Left ventricle myocardium inferior (tissue), 1 donor: ENCODE results near the gene SEC14L1. TPM values are rescaled to one million over a fixed set of nuclear protein-coding genes. Genes with fewer than 3 reads are reported as not detected.
A peak's percentile ranks its signal among the peaks of the same experiment; 100 is the strongest.

Experiments
- DNase-seq: peaks from one replicate; pipeline ENCODE4 v3.0.0-alpha.2; 2020
- H3K27ac ChIP-seq: fragments of 200-600 bp; replicated peaks from 2 replicates; pipeline ENCODE4 v1.8.0; 2021
- H3K27me3 ChIP-seq: fragments of 200-600 bp; 2 replicates; pipeline ENCODE4 v1.8.0; 2021; ENCODE audit warnings: low read depth
- H3K36me3 ChIP-seq: fragments of 200-600 bp; 2 replicates; pipeline ENCODE4 v1.8.0; 2021
- H3K4me1 ChIP-seq: fragments of 200-600 bp; 2 replicates; pipeline ENCODE4 v1.8.0; 2021
- H3K4me3 ChIP-seq: fragments of 200-600 bp; 2 replicates; pipeline ENCODE4 v1.8.0; 2021; ENCODE audit warnings: mild to moderate bottlenecking, moderate library complexity
- H3K9me3 ChIP-seq: fragments of 200-600 bp; replicated peaks from 2 replicates; pipeline ENCODE4 v1.8.0; 2021
- intact Hi-C: fragments of 100-400 bp; cut with micrococcal nuclease; formaldehyde crosslinking; loops from one replicate; pipeline ENCODE4 v1.11.0; 2022
- total RNA-seq: library from RNA; stranded (reverse); fragmentation: NEBNext Ultra II Directional; extraction: Animal tissue kit (Norgen Biotek cat#: 25700); gene quantifications from one replicate; pipeline ENCODE4 v1.2.1, GENCODE V29; 2021
- TF ChIP-seq, protein P1 (sequence below): fragments of 200-600 bp; IDR thresholded peaks from 2 replicates; pipeline ENCODE4 v1.8.0; 2021; ENCODE audit warnings: antibody characterized with exemption, mild to moderate bottlenecking, borderline replicate concordance
- donor health status: DM: no; HTN: yes; CAD: no; lungs with severe emphysema.

Gene SEC14L1
- total RNA-seq, 1 donor from 2014 or later: 55.5 TPM

- no peaks in the 10 kb centered on the region for H3K9me3 ChIP-seq
- peak overlapping the region; percentile 58 for H3K27ac ChIP-seq
- DNase-seq: no peak
- intact Hi-C loops: no loop called here
- no peaks in the 10 kb centered on the region for H3K27me3 ChIP-seq
- H3K4me3 ChIP-seq: no peak overlapping the region
- TF ChIP-seq, protein P1, sequence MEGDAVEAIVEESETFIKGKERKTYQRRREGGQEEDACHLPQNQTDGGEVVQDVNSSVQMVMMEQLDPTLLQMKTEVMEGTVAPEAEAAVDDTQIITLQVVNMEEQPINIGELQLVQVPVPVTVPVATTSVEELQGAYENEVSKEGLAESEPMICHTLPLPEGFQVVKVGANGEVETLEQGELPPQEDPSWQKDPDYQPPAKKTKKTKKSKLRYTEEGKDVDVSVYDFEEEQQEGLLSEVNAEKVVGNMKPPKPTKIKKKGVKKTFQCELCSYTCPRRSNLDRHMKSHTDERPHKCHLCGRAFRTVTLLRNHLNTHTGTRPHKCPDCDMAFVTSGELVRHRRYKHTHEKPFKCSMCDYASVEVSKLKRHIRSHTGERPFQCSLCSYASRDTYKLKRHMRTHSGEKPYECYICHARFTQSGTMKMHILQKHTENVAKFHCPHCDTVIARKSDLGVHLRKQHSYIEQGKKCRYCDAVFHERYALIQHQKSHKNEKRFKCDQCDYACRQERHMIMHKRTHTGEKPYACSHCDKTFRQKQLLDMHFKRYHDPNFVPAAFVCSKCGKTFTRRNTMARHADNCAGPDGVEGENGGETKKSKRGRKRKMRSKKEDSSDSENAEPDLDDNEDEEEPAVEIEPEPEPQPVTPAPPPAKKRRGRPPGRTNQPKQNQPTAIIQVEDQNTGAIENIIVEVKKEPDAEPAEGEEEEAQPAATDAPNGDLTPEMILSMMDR: no peak
- H3K36me3 ChIP-seq: no peaks in the 10 kb centered on the region
- peaks cover 29% of the 10 kb centered on the region for H3K4me1 ChIP-seq
Measured at GRCh38 chr17:77228241-77228752, 87.5 kb downstream of the SEC14L1 start.

- DNase-seq: no peak
Measured at GRCh38 chr17:77228816-77229215, 88.0 kb downstream of the SEC14L1 start.

DNA sequence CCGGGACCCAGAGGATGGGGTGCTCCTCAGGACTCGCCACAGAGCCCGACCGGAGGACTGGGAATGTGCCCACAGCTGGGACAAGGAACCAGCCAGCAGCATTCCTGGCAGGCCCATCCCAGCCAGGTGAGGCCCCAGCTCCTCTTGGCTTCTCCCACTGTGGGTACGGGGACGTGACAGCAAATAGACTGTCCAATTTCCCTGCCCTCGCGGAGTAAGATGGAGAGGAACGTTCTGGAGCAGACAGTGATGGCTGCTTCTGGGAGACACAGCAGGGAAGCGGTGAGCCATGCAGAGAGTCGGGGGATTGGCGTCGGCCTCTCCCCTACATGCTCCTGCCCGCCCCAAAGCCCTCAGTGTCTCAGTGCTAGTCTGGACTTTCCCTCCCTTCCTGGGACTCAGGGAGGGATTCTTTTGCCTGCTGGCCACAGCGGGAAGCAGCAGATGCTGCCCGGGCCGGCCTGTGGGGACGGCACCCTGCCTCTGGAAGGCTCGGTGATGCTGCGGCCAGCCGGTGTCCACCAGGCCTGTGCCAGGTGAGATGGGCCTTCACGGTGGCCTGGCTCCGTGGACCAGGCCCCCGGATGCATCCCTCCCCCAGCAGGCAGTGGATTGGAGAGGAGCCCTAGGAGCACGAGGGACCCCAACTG, 89.1 kb downstream of the SEC14L1 start:
- DNase-seq: no peak
- TF ChIP-seq, protein P1: no peak
- intact Hi-C loops: no loop called here

More at GRCh38 chr17:77228816-77229215, 88.0 kb downstream of the SEC14L1 start:
- intact Hi-C loops: no loop called here
- TF ChIP-seq, protein P1: no peak
- Histone ChIP-seq H3K9me3 (no peaks in the 10 kb centered on the region), H3K36me3 (no peaks in the 10 kb centered on the region), H3K27me3 (no peaks in the 10 kb centered on the region), H3K4me3 (no peak overlapping the region), H3K4me1 (peaks cover 24% of the 10 kb centered on the region), H3K27ac (peak overlapping the region; percentile 58)

DNA sequence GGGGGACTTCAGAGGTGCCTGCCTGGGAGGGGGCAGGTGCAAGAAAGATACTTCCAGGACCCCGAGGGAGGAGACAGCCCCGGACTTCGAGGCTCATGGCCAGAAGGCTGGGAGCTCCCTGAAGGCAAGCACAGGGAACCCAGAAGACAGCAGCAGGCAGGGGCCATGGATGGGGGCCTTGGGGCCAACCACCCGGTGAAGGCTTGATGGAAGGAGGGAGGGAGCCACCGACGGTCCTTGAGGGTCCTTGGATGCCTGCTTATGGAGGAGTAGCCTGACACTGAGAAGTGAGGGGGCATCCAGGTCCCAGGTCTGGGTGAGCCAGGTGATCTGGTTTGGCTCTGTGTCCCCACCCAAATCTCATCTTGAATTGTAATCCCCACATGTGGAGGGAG, 89.7 kb downstream of the SEC14L1 start:
- intact Hi-C loops: no loop called here
- DNase-seq: no peak
- H3K4me3 ChIP-seq: no peak overlapping the region

More for the DNA sequence above, 89.1 kb downstream of the SEC14L1 start:
- Histone ChIP-seq H3K4me3 (no peak overlapping the region), H3K27me3 (no peaks in the 10 kb centered on the region), H3K9me3 (no peaks in the 10 kb centered on the region), H3K36me3 (no peaks in the 10 kb centered on the region), H3K27ac (no peak overlapping the region), H3K4me1 (peaks cover 21% of the 10 kb centered on the region)

GRCh38 chr17:77231076-77231871, 90.5 kb downstream of the SEC14L1 start:
- intact Hi-C loops: no loop called here
- Histone ChIP-seq H3K4me3 (no peak overlapping the region), H3K4me1 (peaks cover 34% of the 10 kb centered on the region), H3K9me3 (no peaks in the 10 kb centered on the region), H3K27me3 (no peaks in the 10 kb centered on the region), H3K36me3 (no peaks in the 10 kb centered on the region), H3K27ac (no peak overlapping the region)
- TF ChIP-seq, protein P1: no peak
- DNase-seq: no peak

More for the DNA sequence above, 89.7 kb downstream of the SEC14L1 start:
- peaks cover 26% of the 10 kb centered on the region for H3K4me1 ChIP-seq
- H3K36me3 ChIP-seq: no peaks in the 10 kb centered on the region
- no peaks in the 10 kb centered on the region for H3K9me3 ChIP-seq
- TF ChIP-seq, protein P1: no peak
- no peak overlapping the region for H3K27ac ChIP-seq
- H3K27me3 ChIP-seq: no peaks in the 10 kb centered on the region
